GM21367 (cell line): ENCODE measurements around the gene ADCY4.
"Not testable (repeated sequence)": the region's sequence is repeated elsewhere in the genome, so short reads cannot be mapped to it uniquely, and the experiment has no call there.

ENCODE experiments used
- ATAC-seq: cut with Tn5 transposase; IDR thresholded peaks from one replicate; pipeline ENCODE4 v1.9.1; 2021; ENCODE audit not compliant: unreplicated experiment

Gene ADCY4

GRCh38 chr14:24367514-24368211 lies 32.8 kb upstream of the ADCY4 start, which contains the start of gene NFATC4:
Gene NFATC4 (plus strand): TSS chr14:24368184. CDS start chr14:24368341, 157 bp downstream.
- no peak for ATAC-seq

- ATAC-seq: peak; percentile 41
These were observed 32.0 kb upstream of the ADCY4 start for GRCh38 chr14:24366721-24367513.

- ATAC-seq: peak; percentile 50
These were observed 31.5 kb upstream of the ADCY4 start for GRCh38 chr14:24366413-24366720.

- no peak for ATAC-seq
These were observed 30.9 kb upstream of the ADCY4 start for GRCh38 chr14:24365600-24366412.

- ATAC-seq: no peak
These were observed 30.0 kb upstream of the ADCY4 start for GRCh38 chr14:24364841-24365240.

GRCh38 chr14:24363401-24363800 lies 28.5 kb upstream of the ADCY4 start:
- no peak for ATAC-seq

GRCh38 chr14:24362241-24362960 lies 27.5 kb upstream of the ADCY4 start:
- ATAC-seq: no peak

- no peak for ATAC-seq
These were observed 26.5 kb upstream of the ADCY4 start for GRCh38 chr14:24361326-24361725.

GRCh38 chr14:24360281-24360680 lies 25.4 kb upstream of the ADCY4 start:
- ATAC-seq: no peak

GRCh38 chr14:24356208-24356607 lies 21.3 kb upstream of the ADCY4 start:
- ATAC-seq: no peak

- no peak for ATAC-seq
These were observed 20.1 kb upstream of the ADCY4 start for GRCh38 chr14:24355009-24355408.

- not testable (repeated sequence) for ATAC-seq
These were observed 19.6 kb upstream of the ADCY4 start for GRCh38 chr14:24354482-24354825.

GRCh38 chr14:24353559-24354481 lies 18.9 kb upstream of the ADCY4 start:
- ATAC-seq: no peak

GRCh38 chr14:24351517-24351916 lies 16.6 kb upstream of the ADCY4 start:
- ATAC-seq: no peak

- ATAC-seq: no peak
These were observed 14.9 kb upstream of the ADCY4 start for GRCh38 chr14:24349742-24350141.

- ATAC-seq: no peak
These were observed 13.3 kb upstream of the ADCY4 start for GRCh38 chr14:24348186-24348585.

GRCh38 chr14:24347134-24347533 lies 12.3 kb upstream of the ADCY4 start:
- ATAC-seq: no peak

- ATAC-seq: no peak
These were observed 9.2 kb upstream of the ADCY4 start for GRCh38 chr14:24343795-24344660.

GRCh38 chr14:24342889-24343288 lies 8.0 kb upstream of the ADCY4 start:
- no peak for ATAC-seq
